Esophagus squamous epithelium (tissue), 5 donors: ENCODE data around the gene SULT1C2. TPM values are rescaled to one million over a fixed set of nuclear protein-coding genes. Genes with fewer than 3 reads are reported as not detected.

Source experiments
- DNase-seq: peaks from one replicate; lab custom pipeline; 2025; lab: John Stamatoyannopoulos, UW
- H3K27ac ChIP-seq, 4 donors: fragments of 200-600 bp; sonication (generic); one replicate each; pipeline ENCODE4 v1.5.1; 2016 to 2019; ENCODE audit warnings: mild to moderate bottlenecking in 1 of 4
- H3K27me3 ChIP-seq, 4 donors: fragments of 200-600 bp; sonication (generic); 1 replicate in 3 of 4; 2 replicates in 1 of 4; pipeline versions ENCODE4 v1.5.1 to v1.6.0; 2017 to 2021; ENCODE audit warnings: antibody characterized with exemption in 1 of 4
- H3K36me3 ChIP-seq, 3 donors: fragments of 200-600 bp; sonication (generic); one replicate each; pipeline ENCODE4 v1.5.1; 2016 to 2019
- H3K4me1 ChIP-seq, 3 donors: fragments of 200-600 bp; sonication (generic); one replicate each; pipeline ENCODE4 v1.5.1; 2017 to 2019
- H3K4me3 ChIP-seq, 4 donors: fragments of 200-600 bp; sonication (generic); 1 replicate in 3 of 4; 2 replicates in 1 of 4; pipeline ENCODE4 v1.5.1; 2016 to 2019; ENCODE audit warnings: mild to moderate bottlenecking in 2 of 4, moderate library complexity in 1 of 4
- H3K9me3 ChIP-seq, 3 donors: fragments of 200-600 bp; sonication (generic); one replicate each; pipeline ENCODE4 v1.5.1; 2016 to 2019
- POLR2A ChIP-seq, 4 donors: fragments of 450-650 bp; IDR thresholded peaks; one replicate each; pipeline ENCODE4 v1.6.1; 2017; ENCODE audit warnings: antibody characterized with exemption in 4 of 4, mild to moderate bottlenecking in 4 of 4, moderate library complexity in 3 of 4
- WGBS, 2 donors: methylation state at CpG; one replicate each; pipeline ENCODE4 v1.1.5; 2018; 5-methylcytosine and 5-hydroxymethylcytosine counted together
- intact Hi-C: fragments of 100-400 bp; cut with DNase I; formaldehyde crosslinking; loops from one replicate; pipeline ENCODE4 v1.15.0; 2022
- total RNA-seq, 4 donors: library from RNA; depleted of rRNA; stranded (reverse); fragments of >200 nt; gene quantifications; one replicate each; pipeline ENCODE4 v1.1.0, GENCODE V29; 2016
- TF ChIP-seq, protein P1 (sequence below), 6 experiments: fragments of 450-650 bp in 4 of 6; fragments of 200-600 bp in 2 of 6; sonication (generic) in 2 of 6; IDR thresholded peaks; one replicate each; pipeline ENCODE4 v1.5.1; 2016 to 2019; ENCODE audit warnings: antibody characterized with exemption in 6 of 6, mild to moderate bottlenecking in 4 of 6, moderate library complexity in 4 of 6
- donor health status: DM: yes; HTN: yes; CAD: no.

The SULT1C2 gene
- total RNA-seq, 4 donors from 2014 or later: 0.57 TPM; not detected in 3

DNA sequence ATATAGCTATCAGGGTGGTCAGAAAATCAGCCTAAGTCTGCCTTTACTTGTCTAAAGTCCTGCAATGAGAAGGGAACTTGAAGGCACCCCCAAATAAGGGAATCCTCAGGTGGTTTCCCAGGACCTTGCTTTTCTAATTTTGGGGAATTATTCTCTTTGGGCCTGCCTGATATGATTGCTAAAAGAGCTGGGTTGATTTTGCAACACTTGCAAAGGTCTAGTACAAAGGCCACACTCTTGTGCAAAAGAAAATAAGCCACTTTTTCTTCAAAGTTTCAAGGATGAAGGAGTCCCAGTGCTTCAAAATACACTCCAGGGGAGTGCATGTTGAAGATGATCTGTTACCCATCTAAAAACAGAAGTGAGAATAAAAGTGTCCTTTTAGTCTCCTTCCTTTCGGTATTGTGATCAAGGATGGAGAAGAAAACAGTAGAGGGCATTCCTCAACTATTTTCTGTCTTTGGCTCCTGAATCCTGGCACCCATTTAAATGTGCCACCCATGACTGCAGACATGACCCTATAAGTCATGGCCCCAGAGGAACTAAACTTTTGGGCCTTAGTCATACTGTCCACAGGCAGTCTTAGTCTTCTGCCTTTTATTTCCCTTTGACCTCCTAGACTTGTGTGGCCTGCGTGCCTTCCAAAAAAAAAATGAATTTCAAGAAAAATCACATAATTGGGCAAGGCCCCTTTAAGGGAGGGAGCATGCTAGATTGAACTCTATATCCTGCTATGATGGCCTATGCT is 43.9 kb upstream of the SULT1C2 start:
- TF ChIP-seq POLR2A (IDR thresholded peaks at IDR 0.05): no peak
- TF ChIP-seq, protein P1, sequence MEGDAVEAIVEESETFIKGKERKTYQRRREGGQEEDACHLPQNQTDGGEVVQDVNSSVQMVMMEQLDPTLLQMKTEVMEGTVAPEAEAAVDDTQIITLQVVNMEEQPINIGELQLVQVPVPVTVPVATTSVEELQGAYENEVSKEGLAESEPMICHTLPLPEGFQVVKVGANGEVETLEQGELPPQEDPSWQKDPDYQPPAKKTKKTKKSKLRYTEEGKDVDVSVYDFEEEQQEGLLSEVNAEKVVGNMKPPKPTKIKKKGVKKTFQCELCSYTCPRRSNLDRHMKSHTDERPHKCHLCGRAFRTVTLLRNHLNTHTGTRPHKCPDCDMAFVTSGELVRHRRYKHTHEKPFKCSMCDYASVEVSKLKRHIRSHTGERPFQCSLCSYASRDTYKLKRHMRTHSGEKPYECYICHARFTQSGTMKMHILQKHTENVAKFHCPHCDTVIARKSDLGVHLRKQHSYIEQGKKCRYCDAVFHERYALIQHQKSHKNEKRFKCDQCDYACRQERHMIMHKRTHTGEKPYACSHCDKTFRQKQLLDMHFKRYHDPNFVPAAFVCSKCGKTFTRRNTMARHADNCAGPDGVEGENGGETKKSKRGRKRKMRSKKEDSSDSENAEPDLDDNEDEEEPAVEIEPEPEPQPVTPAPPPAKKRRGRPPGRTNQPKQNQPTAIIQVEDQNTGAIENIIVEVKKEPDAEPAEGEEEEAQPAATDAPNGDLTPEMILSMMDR (IDR thresholded peaks at IDR 0.05): no peak
- 78 to 95% methylated on average over 2 of the region's 2 CpGs for WGBS, 2 donors
- Histone ChIP-seq H3K27me3 (no peaks in the 10 kb centered on the region), H3K4me3 (no peak overlapping the region), H3K27ac (peak overlapping the region in 1 of 4 donors; percentile 68), H3K9me3 (peaks cover 0 to 6% (median 0%) of the 10 kb centered on the region in 3 donors), H3K36me3 (no peaks in the 10 kb centered on the region), H3K4me1 (peaks cover 0 to 25% (median 0%) of the 10 kb centered on the region in 3 donors)
- DNase-seq: no peak
- intact Hi-C loops: no loop called here

DNA sequence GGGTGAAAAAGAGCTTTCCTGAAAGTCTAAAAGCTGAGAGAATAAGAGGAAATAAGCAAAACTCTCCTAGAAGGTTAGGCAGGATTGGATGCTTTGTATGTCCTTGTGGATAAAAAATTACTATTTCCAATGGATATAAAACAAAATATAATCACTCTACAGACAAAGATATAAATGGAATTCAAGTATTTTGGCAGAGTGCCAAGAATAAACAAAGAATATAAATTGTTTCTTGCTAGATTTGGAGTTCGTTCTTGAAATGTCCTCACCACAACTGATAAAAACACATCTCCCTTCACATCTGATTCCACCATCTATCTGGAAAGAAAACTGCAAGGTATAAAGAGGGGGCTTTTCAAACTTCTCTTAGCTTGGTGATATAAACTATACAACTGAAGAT is 35.6 kb upstream of the SULT1C2 start:
- Histone ChIP-seq H3K4me3 (no peak overlapping the region), H3K4me1 (no peaks in the 10 kb centered on the region), H3K9me3 (no peaks in the 10 kb centered on the region), H3K27ac (no peak overlapping the region), H3K27me3 (no peaks in the 10 kb centered on the region), H3K36me3 (no peaks in the 10 kb centered on the region)
- WGBS, 2 donors: 10 to 15% methylated on average over 1 of the region's 1 CpG
- no peak for DNase-seq
- TF ChIP-seq POLR2A (IDR thresholded peaks at IDR 0.05): no peak
- TF ChIP-seq, protein P1 (IDR thresholded peaks at IDR 0.05): no peak
- intact Hi-C loops: no loop called here

DNA sequence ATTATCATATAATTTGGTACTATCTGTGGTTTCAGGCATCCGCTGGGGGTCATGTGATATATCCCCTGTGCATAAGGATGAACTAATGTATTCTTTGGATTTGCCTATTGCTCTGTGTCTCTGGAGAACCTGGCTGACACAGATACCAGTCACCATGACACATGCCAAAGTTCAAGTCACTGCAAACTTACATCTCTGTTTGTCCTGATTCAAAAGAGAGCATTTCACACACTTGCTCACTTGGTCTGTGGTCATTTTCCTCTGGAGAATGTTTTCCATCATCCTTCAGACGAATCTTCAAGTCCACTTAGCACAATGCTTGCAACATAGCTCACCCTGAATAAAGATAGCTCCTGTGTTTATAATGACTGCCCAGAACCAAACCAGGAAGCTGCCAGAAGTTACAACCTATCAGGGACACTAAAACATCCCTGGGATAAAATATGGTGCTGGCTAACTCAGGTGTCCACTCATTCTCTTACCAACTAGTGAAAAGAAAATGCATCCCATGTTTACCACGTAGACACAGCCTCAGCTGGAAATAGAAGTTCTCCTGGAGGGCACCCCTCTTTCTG is 30.9 kb upstream of the SULT1C2 start:
- TF ChIP-seq, protein P1 (IDR thresholded peaks at IDR 0.05): no peak
- TF ChIP-seq POLR2A (IDR thresholded peaks at IDR 0.05): no peak
- 57 to 58% methylated on average over 3 of the region's 3 CpGs for WGBS, 2 donors

DNA sequence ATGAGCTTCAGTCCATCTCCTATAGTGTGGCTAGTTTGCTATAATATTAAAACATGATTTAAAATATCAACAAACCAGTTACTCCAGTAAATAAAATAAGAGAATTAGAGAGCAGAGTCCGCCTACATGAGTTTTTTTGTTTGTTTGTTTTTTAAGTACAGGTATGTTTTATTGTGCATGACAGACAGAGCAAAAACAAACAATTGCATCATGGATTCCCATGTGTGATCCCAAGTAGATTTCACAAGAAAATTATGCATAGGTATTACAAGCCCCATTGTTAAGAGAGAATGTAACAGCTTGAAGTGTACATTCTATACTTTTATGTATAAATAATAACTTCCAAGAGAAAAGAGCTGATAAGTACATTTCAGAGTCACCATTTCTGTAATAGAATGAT is 27.9 kb upstream of the SULT1C2 start:
- no peaks in the 10 kb centered on the region for H3K36me3 ChIP-seq
- intact Hi-C loops: no loop called here
- 57 to 70% methylated on average over 1 of the region's 1 CpG for WGBS, 2 donors

More for the DNA sequence above, 30.9 kb upstream of the SULT1C2 start:
- no peak overlapping the region for H3K4me3 ChIP-seq
- DNase-seq: no peak
- H3K27me3 ChIP-seq: no peaks in the 10 kb centered on the region
- no peaks in the 10 kb centered on the region for H3K4me1 ChIP-seq
- no peaks in the 10 kb centered on the region for H3K36me3 ChIP-seq
- H3K27ac ChIP-seq: no peak overlapping the region
- H3K9me3 ChIP-seq: no peaks in the 10 kb centered on the region
- intact Hi-C loops: no loop called here

DNA sequence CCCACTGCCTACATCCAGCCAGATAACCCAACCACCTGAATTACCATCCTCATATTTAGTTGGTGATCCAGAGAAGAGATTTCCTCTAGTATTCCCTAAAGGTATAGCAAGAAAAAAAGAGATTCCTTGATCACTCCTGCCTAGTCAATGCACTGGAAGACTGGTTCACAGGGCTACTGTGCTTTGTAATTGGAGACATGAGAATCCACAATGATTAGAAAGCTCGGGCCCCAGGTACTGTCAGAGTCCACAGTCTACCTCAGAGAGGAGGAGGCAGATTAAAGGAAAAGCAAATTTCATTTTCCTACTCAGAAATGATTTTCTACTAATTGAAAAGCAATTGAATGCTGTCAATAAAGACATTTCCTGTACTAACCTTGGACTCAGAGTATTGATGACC is 26.7 kb upstream of the SULT1C2 start:
- TF ChIP-seq POLR2A (IDR thresholded peaks at IDR 0.05): no peak
- TF ChIP-seq, protein P1 (IDR thresholded peaks at IDR 0.05): no peak
- H3K4me3 ChIP-seq: no peak overlapping the region
- H3K4me1 ChIP-seq: peaks cover 0 to 1% (median 0%) of the 10 kb centered on the region in 3 donors
- H3K27ac ChIP-seq: no peak overlapping the region
- intact Hi-C loops: no loop called here
- H3K36me3 ChIP-seq: no peaks in the 10 kb centered on the region
- H3K27me3 ChIP-seq: no peaks in the 10 kb centered on the region
- H3K9me3 ChIP-seq: no peaks in the 10 kb centered on the region
- WGBS, 2 donors: 18 to 54% methylated on average over 1 of the region's 1 CpG
- DNase-seq: no peak

More for the DNA sequence above, 27.9 kb upstream of the SULT1C2 start:
- Histone ChIP-seq H3K27ac (no peak overlapping the region), H3K4me3 (no peak overlapping the region), H3K9me3 (no peaks in the 10 kb centered on the region), H3K4me1 (no peaks in the 10 kb centered on the region), H3K27me3 (no peaks in the 10 kb centered on the region)
- TF ChIP-seq, protein P1 (IDR thresholded peaks at IDR 0.05): no peak
- TF ChIP-seq POLR2A (IDR thresholded peaks at IDR 0.05): no peak
- DNase-seq: no peak
